HepG2 (cell line): ENCODE data around the gene IL17RB. TPM values are rescaled to one million over a fixed set of nuclear protein-coding genes. Genes with fewer than 3 reads are reported as not detected.

Experiments
- ATAC-seq: fragments of 200-7000 bp; cut with Tn5 transposase; 3 replicates; pipeline ENCODE4 v1.9.1; 2020; ENCODE audit warnings: mild to moderate bottlenecking, moderate library complexity
- BruUV-seq: library from RNA; stranded (reverse); fragments of 400-500 nt; replicated peaks from 2 replicates; lab custom pipeline; 2021; lab: Mats Ljungman, UMichigan
- CTCF ChIA-PET: fragments of 300-600 bp; formaldehyde crosslinking; extraction: SDS; loops from one replicate; lab custom pipeline; 2021; ENCODE audit warnings: low total read pairs, inconsistent platforms, low intra/inter-chr PET ratio; lab: Yijun Ruan, JAX
- POLR2A ChIA-PET: fragments of 350-600 bp; sonication (Branson Sonifier 250); formaldehyde crosslinking; loops from one replicate; lab custom pipeline; 2020; ENCODE audit warnings: antibody characterized with exemption, inconsistent platforms; lab: Yijun Ruan, JAX
- DNase-seq: peaks from one replicate; pipeline ENCODE4 v3.0.0-alpha.2; 2015; ENCODE audit warnings: low spot score
- FAIRE-seq: peaks from 3 replicates; lab custom pipeline; 2011; peaks lifted over from hg19 to GRCh38; lab: Jason Lieb, UNC
- H2AFZ ChIP-seq: one replicate; pipeline ENCODE4 v1.6.1; 2011; ENCODE audit warnings: low read length, inconsistent platforms
- H3K27ac ChIP-seq: fragments of 300-600 bp; 3 replicates; pipeline ENCODE4 v1.8.0; 2011; ENCODE audit warnings: mixed run types, mild to moderate bottlenecking, mixed read lengths, low read length, inconsistent platforms; ENCODE audit not compliant: insufficient read depth; ENCODE audit errors: extremely low read length
- H3K27me3 ChIP-seq, 2 experiments: fragments of 200-600 bp in 1 of 2; 2 replicates in 1 of 2; 3 replicates in 1 of 2; pipeline versions ENCODE4 v1.6.0 to v1.8.0; 2011; ENCODE audit warnings: low read length in 2 of 2, mild to moderate bottlenecking in 2 of 2, moderate library complexity in 2 of 2, inconsistent platforms in 1 of 2; ENCODE audit not compliant: insufficient read depth in 2 of 2, control insufficient read depth in 1 of 2
- H3K36me3 ChIP-seq, 2 experiments: fragments of 200-600 bp in 1 of 2; replicated peaks in 1 of 2; 2 replicates in 1 of 2; 3 replicates in 1 of 2; pipeline versions ENCODE4 v1.5.1 to v1.8.0; 2011; ENCODE audit warnings: low read length in 2 of 2, inconsistent platforms in 1 of 2; ENCODE audit not compliant: insufficient read depth in 2 of 2, control insufficient read depth in 1 of 2
- H3K4me1 ChIP-seq: 2 replicates; pipeline ENCODE4 v1.5.1; 2012; ENCODE audit warnings: low read length, inconsistent platforms; ENCODE audit not compliant: insufficient read depth
- H3K4me2 ChIP-seq: 2 replicates; pipeline ENCODE4 v1.6.0; 2011; ENCODE audit warnings: low read depth, low read length, inconsistent platforms
- H3K4me3 ChIP-seq, 3 experiments: fragments of 200-600 bp in 1 of 3; sonication (generic), shearing (Covaris generic) in 1 of 3; replicated peaks in 1 of 3; 2 replicates each; pipeline ENCODE4 v1.5.1; 2011 to 2016; ENCODE audit warnings: low read length in 3 of 3, inconsistent platforms in 2 of 3, low read depth in 2 of 3, mild to moderate bottlenecking in 2 of 3, control low read depth in 1 of 3, mixed read lengths in 1 of 3; ENCODE audit not compliant: insufficient read depth in 1 of 3
- H3K79me2 ChIP-seq: one replicate; pipeline ENCODE4 v1.6.1; 2011; ENCODE audit warnings: low read length, inconsistent platforms; ENCODE audit not compliant: insufficient read depth
- H3K9ac ChIP-seq: 2 replicates; pipeline ENCODE4 v1.6.0; 2011; ENCODE audit warnings: mild to moderate bottlenecking, low read depth, low read length, inconsistent platforms; ENCODE audit not compliant: insufficient read depth
- H3K9me3 ChIP-seq: 2 replicates; pipeline ENCODE4 v1.5.1; 2012; ENCODE audit warnings: mild to moderate bottlenecking, low read length
- H4K20me1 ChIP-seq: 2 replicates; pipeline ENCODE4 v1.6.0; 2011; ENCODE audit warnings: inconsistent platforms, mild to moderate bottlenecking, low read length, moderate library complexity; ENCODE audit not compliant: insufficient read depth
- ARNTL ChIP-seq: sonication (generic); formaldehyde crosslinking; IDR thresholded peaks from 2 replicates; pipeline ENCODE4 v1.4.0; 2020; ENCODE audit warnings: mild to moderate bottlenecking, missing genetic modification reagents
- ASH2L ChIP-seq: fragments of 300-600, 200-600 bp; sonication (generic); IDR thresholded peaks from 2 replicates; pipeline ENCODE4 v1.7.0; 2017; ENCODE audit warnings: low read depth, mild to moderate bottlenecking, moderate library complexity, mixed read lengths, low read length; ENCODE audit not compliant: insufficient read length
- BHLHE40 ChIP-seq: IDR thresholded peaks from 2 replicates; pipeline ENCODE4 v1.6.1; 2011; ENCODE audit warnings: low read length, improper control_type of control experiment
- KLF6 ChIP-seq: IDR thresholded peaks from 2 replicates; pipeline ENCODE4 v1.8.0; 2016; ENCODE audit warnings: missing biosample characterization, missing genetic modification reagents
- NBN ChIP-seq: fragments of 450-650 bp; conservative IDR thresholded peaks from 2 replicates; pipeline ENCODE4 v1.6.1; 2017
- NR2F6 ChIP-seq, 2 experiments: IDR thresholded peaks; 2 replicates each; pipeline ENCODE4 v1.6.1; 2016; ENCODE audit warnings: antibody characterized with exemption in 1 of 2, mild to moderate bottlenecking in 1 of 2
- PCBP2 ChIP-seq: fragments of 200-400 bp; formaldehyde crosslinking; optimal IDR thresholded peaks from 2 replicates; pipeline ENCODE3; 2018; ENCODE audit warnings: low read length, low read depth; ENCODE audit not compliant: poor library complexity, severe bottlenecking
- RBM39 ChIP-seq: fragments of 200-400 bp; formaldehyde crosslinking; IDR thresholded peaks from one replicate; pipeline ENCODE4 v1.6.1; 2018; ENCODE audit warnings: antibody characterized with exemption, mild to moderate bottlenecking, low read depth, low read length; ENCODE audit not compliant: poor library complexity, severe bottlenecking
- SMC3 ChIP-seq: IDR thresholded peaks from 2 replicates; pipeline ENCODE4 v1.6.1; 2011; ENCODE audit warnings: low read length, improper control_type of control experiment
- THAP9 ChIP-seq: sonication (generic); formaldehyde crosslinking; IDR thresholded peaks from 2 replicates; pipeline ENCODE4; 2020; ENCODE audit warnings: missing genetic modification reagents, mild to moderate bottlenecking, borderline replicate concordance
- ZNF251 ChIP-seq: sonication (generic); formaldehyde crosslinking; IDR thresholded peaks from 2 replicates; pipeline ENCODE4 v1.9.0; 2021; ENCODE audit warnings: mild to moderate bottlenecking, missing genetic modification reagents
- ZNF256 ChIP-seq: sonication (generic); formaldehyde crosslinking; conservative IDR thresholded peaks from 2 replicates; pipeline ENCODE4 v1.4.0; 2020; ENCODE audit warnings: missing genetic modification reagents
- ZNF367 ChIP-seq: sonication (generic); formaldehyde crosslinking; IDR thresholded peaks from 2 replicates; pipeline ENCODE4 v1.4.0; 2020; ENCODE audit warnings: missing genetic modification reagents, borderline replicate concordance
- ZNF530 ChIP-seq: sonication (generic); formaldehyde crosslinking; IDR thresholded peaks from 2 replicates; pipeline ENCODE4 v1.5.0; 2020; ENCODE audit warnings: low read depth, mild to moderate bottlenecking, missing genetic modification reagents
- WGBS: methylation state at CpG from one replicate; pipeline ENCODE4 v1.1.6; 2017; ENCODE audit warnings: low lambda C conversion rate; 5-methylcytosine and 5-hydroxymethylcytosine counted together
- in situ Hi-C: cut with HindIII; loops from 2 replicates; pipeline ENCODE4 v1.10.0; 2017; ENCODE audit warnings: low pct_unique_long_range_greater_than_20kb; ENCODE audit not compliant: extremely low pct_ligation_motif_present
- intact Hi-C: fragments of 100-400 bp; cut with micrococcal nuclease; formaldehyde crosslinking; loops from one replicate; pipeline ENCODE4 v1.10.0; 2022; ENCODE audit not compliant: unreplicated experiment
- polyA plus RNA-seq, 8 experiments: library from polyadenylated mRNA; depleted of rRNA in 3 of 8; stranded (reverse) in 7 of 8; unstranded in 1 of 8; fragments of >200 nt; fragmentation: Illumina TruSeq in 4 of 8; extraction: Trizol in 4 of 8; gene quantifications; 2 replicates each; pipeline versions ENCODE4 v1.2.1 to v1.2.3, GENCODE V29; 2011 to 2016; ENCODE audit warnings: low read depth in 4 of 8, missing spikeins in 1 of 8, mixed read lengths in 1 of 8; ENCODE audit not compliant: insufficient read depth in 1 of 8
- total RNA-seq, 5 experiments: library from RNA; depleted of rRNA; stranded (reverse); fragments of >200 nt; fragmentation: Illumina TruSeq; extraction: Trizol; gene quantifications; 2 replicates each; pipeline ENCODE4 v1.2.3, GENCODE V29; 2016; ENCODE audit warnings: low read depth in 1 of 5

The IL17RB gene
- total and polyA plus RNA-seq, 2 of the 13 experiments (the other 11 are each of a cell fraction or from before 2014, with no cell fraction given), result 130 to 190 TPM

DNA sequence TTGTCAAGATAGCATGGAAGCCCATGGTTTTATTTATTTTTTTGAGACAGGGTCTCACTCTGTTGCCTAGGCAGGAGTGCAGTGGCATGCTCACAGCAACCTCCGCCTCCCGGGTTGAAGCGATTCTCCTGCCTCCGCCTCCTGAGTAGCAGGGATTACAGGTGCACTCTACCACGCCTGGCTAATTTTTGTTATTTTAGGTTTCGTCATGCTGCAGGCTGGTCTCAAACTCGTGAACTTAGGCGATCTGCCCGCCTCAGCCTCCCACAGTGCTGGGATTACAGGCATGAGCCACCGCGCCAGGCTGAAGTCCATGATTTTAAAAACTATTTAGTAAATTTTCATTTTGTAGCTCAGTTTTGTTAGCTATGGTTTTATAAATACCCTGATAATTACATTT is 38.3 kb downstream of the IL17RB start (continued):
- TF ChIP-seq THAP9 (CRISPR knock-in tag), result no peak

DNA sequence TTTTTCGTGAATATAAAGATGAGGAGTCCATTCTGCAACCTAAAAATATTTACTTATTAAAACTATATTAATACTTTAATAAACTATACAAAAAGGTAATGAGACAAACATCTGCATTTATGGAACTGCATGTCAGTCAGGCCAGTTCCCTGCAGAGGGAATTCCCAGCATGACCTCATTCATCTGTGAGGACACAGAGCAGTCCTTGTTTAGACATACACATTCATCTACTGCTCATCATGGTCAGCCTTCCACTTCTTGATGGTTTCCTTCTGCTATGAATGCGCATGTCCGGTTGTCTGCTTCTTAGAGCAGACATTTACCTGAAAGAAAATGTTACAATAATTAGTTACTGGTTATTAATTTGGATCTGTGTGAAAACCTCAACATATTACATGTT is 38.9 kb downstream of the IL17RB start:
- BruUV-seq, result no TSS peak
- Histone ChIP-seq H3K9ac (no peak overlapping the region), H4K20me1 (no peaks in the 10 kb centered on the region; the same call in 1 of the 2 replicates), H3K36me3 (peaks cover 6 to 32% of the 10 kb centered on the region in 2 experiments; a peak in 4 of 5 replicates), H3K4me1 (peaks cover 20% of the 10 kb centered on the region), H3K27ac (no peak overlapping the region), H3K27me3 (no peaks in the 10 kb centered on the region; a peak in 1 of 5 replicates), H3K4me2 (no peak overlapping the region), H2AFZ (no peak overlapping the region), H3K4me3 (no peak overlapping the region), H3K9me3 (no peaks in the 10 kb centered on the region), H3K79me2 (peaks cover 37% of the 10 kb centered on the region)
- no peak for ATAC-seq
- ChIA-PET POLR2A (no interaction called here), CTCF (no interaction called here)
- in situ Hi-C loops, result no loop called here
- FAIRE-seq, result no peak
- intact Hi-C loops, result no loop called here
- DNase-seq, result no peak
- 95% methylated on average over 3 of the region's 3 CpGs for WGBS
- TF ChIP-seq PCBP2 (no peak), ZNF251 (CRISPR knock-in tag) (no peak), KLF6 (CRISPR knock-in tag) (no peak), SMC3 (no peak), ZNF367 (CRISPR knock-in tag) (no peak), BHLHE40 (no peak), ZNF530 (no peak), RBM39 (no peak), ARNTL (no peak), ASH2L (no peak), ZNF256 (no peak), NBN (no peak), NR2F6 (IDR thresholded peaks at IDR 0.05) (no peak), NR2F6 (CRISPR knock-in tag; IDR thresholded peaks at IDR 0.05) (no peak)
